Coronary artery (tissue), 2 donors: Measurements from ENCODE around the gene ABCA13.

Experiments
- DNase-seq: peaks from one replicate; pipeline ENCODE4 v3.0.0-alpha.2; 2017; ENCODE audit warnings: low spot score
- H3K27ac ChIP-seq, 2 donors: fragments of 200-600 bp; sonication (generic); one replicate each; pipeline ENCODE4 v1.5.1; 2016 to 2019
- H3K4me3 ChIP-seq: fragments of 200-600 bp; sonication (generic); 2 replicates; pipeline ENCODE4 v1.5.1; 2016; ENCODE audit warnings: mild to moderate bottlenecking, moderate library complexity
- CTCF ChIP-seq: fragments of 200-600 bp; sonication (generic); IDR thresholded peaks from one replicate; pipeline ENCODE4 v1.5.1; 2019; ENCODE audit warnings: antibody characterized with exemption

The ABCA13 gene

GRCh38 chr7:48381571-48381970, 210.3 kb downstream of the ABCA13 start:
- Histone ChIP-seq H3K4me3 (no peak overlapping the region), H3K27ac (no peak overlapping the region)
- no peak for DNase-seq
- no peak for TF ChIP-seq CTCF

GRCh38 chr7:48384180-48384752, 213.0 kb downstream of the ABCA13 start:
- Histone ChIP-seq H3K4me3 (no peak overlapping the region), H3K27ac (no peak overlapping the region)
- no peak for TF ChIP-seq CTCF
- no peak for DNase-seq

GRCh38 chr7:48387932-48388331, 216.7 kb downstream of the ABCA13 start:
- Histone ChIP-seq H3K27ac (no peak overlapping the region), H3K4me3 (no peak overlapping the region)
- no peak for TF ChIP-seq CTCF
- DNase-seq = no peak

- no peak for TF ChIP-seq CTCF
- no peak overlapping the region for H3K27ac ChIP-seq
- DNase-seq = no peak
- no peak overlapping the region for H3K4me3 ChIP-seq
Measured at GRCh38 chr7:48388911-48389310, 217.7 kb downstream of the ABCA13 start.

GRCh38 chr7:48389977-48390376, 218.7 kb downstream of the ABCA13 start:
- Histone ChIP-seq H3K4me3 (no peak overlapping the region), H3K27ac (no peak overlapping the region)
- no peak for TF ChIP-seq CTCF
- DNase-seq = no peak

GRCh38 chr7:48390388-48391327, 219.4 kb downstream of the ABCA13 start:
- DNase-seq = no peak
- TF ChIP-seq CTCF = no peak
- Histone ChIP-seq H3K27ac (no peak overlapping the region), H3K4me3 (no peak overlapping the region)

- H3K27ac ChIP-seq = no peak overlapping the region
- TF ChIP-seq CTCF = no peak
- H3K4me3 ChIP-seq = no peak overlapping the region
- no peak for DNase-seq
Measured at GRCh38 chr7:48398191-48398590, 226.9 kb downstream of the ABCA13 start.
